SK-N-SH (cell line): ENCODE results near the gene SMCO4. TPM values are rescaled to one million over a fixed set of nuclear protein-coding genes. Genes with fewer than 3 reads are reported as not detected.

Source experiments
- CTCF ChIA-PET: fragments of 300-600, 350-600 bp; formaldehyde crosslinking; extraction: SDS; loops from one replicate; lab custom pipeline; 2021; lab: Yijun Ruan, JAX
- POLR2A ChIA-PET: fragments of 350-600 bp; sonication (Branson Sonifier 250); formaldehyde crosslinking; extraction: SDS; loops from one replicate; lab custom pipeline; 2020; ENCODE audit warnings: antibody characterized with exemption, inconsistent platforms; lab: Yijun Ruan, JAX
- DNase-seq: peaks from one replicate; pipeline ENCODE4 v3.0.0; 2012
- H2AFZ ChIP-seq: fragments of 200-600 bp; sonication (generic); 2 replicates; pipeline ENCODE4 v1.8.1; 2016; ENCODE audit warnings: antibody characterized with exemption, mild to moderate bottlenecking, low read depth
- H3F3A ChIP-seq: fragments of 200-600 bp; sonication (generic); replicated peaks from 2 replicates; pipeline ENCODE3; 2016; ENCODE audit warnings: antibody characterized with exemption, mild to moderate bottlenecking; ENCODE audit not compliant: insufficient read depth
- H3K27ac ChIP-seq, 2 experiments: fragments of 200-500 bp in 1 of 2; fragments of 200-600 bp in 1 of 2; sonication (Bioruptor generic) in 1 of 2; sonication (generic), shearing (Covaris generic) in 1 of 2; 2 replicates each; pipeline versions ENCODE4 v1.5.1 to v1.6.1; 2014 to 2016; ENCODE audit warnings: low read depth in 2 of 2, inconsistent platforms in 1 of 2, low read length in 1 of 2, mild to moderate bottlenecking in 1 of 2, mixed read lengths in 1 of 2
- H3K27me3 ChIP-seq: fragments of 200-600 bp; sonication (generic), shearing (Covaris generic); 2 replicates; pipeline ENCODE4 v1.6.1; 2016; ENCODE audit warnings: mixed run types; ENCODE audit not compliant: insufficient read depth
- H3K36me3 ChIP-seq, 2 experiments: fragments of 200-500 bp in 1 of 2; fragments of 200-600 bp in 1 of 2; sonication (Bioruptor generic) in 1 of 2; sonication (generic) in 1 of 2; replicated peaks in 1 of 2; 2 replicates each; pipeline versions ENCODE3 to v1.5.1; 2014 to 2016; ENCODE audit warnings: low read length in 1 of 2, mild to moderate bottlenecking in 1 of 2; ENCODE audit not compliant: insufficient read depth in 2 of 2, control insufficient read depth in 1 of 2
- H3K4me1 ChIP-seq, 2 experiments: fragments of 200-500 bp in 1 of 2; fragments of 200-600 bp in 1 of 2; sonication (Bioruptor generic) in 1 of 2; sonication (generic), shearing (Covaris generic) in 1 of 2; 2 replicates each; pipeline versions ENCODE4 v1.5.1 to v1.6.1; 2014 to 2016; ENCODE audit warnings: low read depth in 1 of 2, low read length in 1 of 2, mixed run types in 1 of 2; ENCODE audit not compliant: insufficient read depth in 2 of 2, control insufficient read depth in 1 of 2
- H3K4me2 ChIP-seq: fragments of 200-600 bp; sonication (generic), shearing (Covaris generic); 2 replicates; pipeline ENCODE4 v1.6.1; 2017; ENCODE audit warnings: mixed run types
- H3K4me3 ChIP-seq, 2 experiments: fragments of 200-500 bp in 1 of 2; fragments of 200-600 bp in 1 of 2; sonication (Bioruptor generic) in 1 of 2; sonication (generic), shearing (Covaris generic) in 1 of 2; 2 replicates each; pipeline versions ENCODE4 v1.5.1 to v1.8.1; 2014 to 2016; ENCODE audit warnings: low read depth in 2 of 2, inconsistent platforms in 1 of 2, low read length in 1 of 2, mild to moderate bottlenecking in 1 of 2, mixed read lengths in 1 of 2, moderate library complexity in 1 of 2
- H3K79me2 ChIP-seq: fragments of 200-600 bp; sonication (generic); 2 replicates; pipeline ENCODE4 v1.8.1; 2017; ENCODE audit warnings: mild to moderate bottlenecking; ENCODE audit not compliant: insufficient read depth
- H3K9ac ChIP-seq: fragments of 200-600 bp; sonication (generic); 2 replicates; pipeline ENCODE4 v1.6.1; 2017; ENCODE audit warnings: mixed run types
- H3K9me2 ChIP-seq: fragments of 200-600 bp; sonication (generic); 2 replicates; pipeline ENCODE4 v1.6.1; 2017; ENCODE audit warnings: mixed run types
- H3K9me3 ChIP-seq: fragments of 200-600 bp; sonication (generic); 2 replicates; pipeline ENCODE4 v1.6.1; 2017; ENCODE audit warnings: mixed run types, mild to moderate bottlenecking, moderate library complexity
- H4K20me1 ChIP-seq: fragments of 200-600 bp; sonication (generic); 2 replicates; pipeline ENCODE4 v1.6.1; 2017; ENCODE audit warnings: mild to moderate bottlenecking, mixed run types; ENCODE audit not compliant: insufficient read depth
- CHD2 ChIP-seq: fragments of 150-350 bp; IDR thresholded peaks from 2 replicates; pipeline ENCODE4 v1.6.1; 2018; ENCODE audit warnings: low read length; ENCODE audit not compliant: partially characterized antibody
- EP300 ChIP-seq, 2 experiments: IDR thresholded peaks; 2 replicates each; pipeline versions ENCODE4 v1.4.0 to v1.6.1; 2012; ENCODE audit warnings: borderline replicate concordance in 1 of 2, low read depth in 1 of 2, low read length in 1 of 2
- EZH2phosphoT487 ChIP-seq: fragments of 200-600 bp; sonication (generic); IDR thresholded peaks from 2 replicates; pipeline ENCODE4 v1.6.1; 2017; ENCODE audit warnings: low read depth, mixed run types, mild to moderate bottlenecking, antibody characterized with exemption, moderate library complexity, borderline replicate concordance
- FOSL2 ChIP-seq: IDR thresholded peaks from 2 replicates; pipeline ENCODE4 v1.4.0; 2012; ENCODE audit warnings: low read depth, mild to moderate bottlenecking, moderate library complexity, borderline replicate concordance
- FOXJ3 ChIP-seq: sonication (generic); formaldehyde crosslinking; IDR thresholded peaks from 2 replicates; pipeline ENCODE4 v1.5.1; 2020; ENCODE audit warnings: mild to moderate bottlenecking, missing genetic modification reagents
- FOXM1 ChIP-seq: IDR thresholded peaks from 2 replicates; pipeline ENCODE4 v1.4.0; 2012; ENCODE audit warnings: low read depth, mild to moderate bottlenecking
- GABPA ChIP-seq: IDR thresholded peaks from 2 replicates; pipeline ENCODE4 v1.4.0; 2012; ENCODE audit warnings: low read depth, mild to moderate bottlenecking
- GATA2 ChIP-seq: sonication (generic); formaldehyde crosslinking; IDR thresholded peaks from 2 replicates; pipeline ENCODE4 v1.5.0; 2020; ENCODE audit warnings: mild to moderate bottlenecking, missing genetic modification reagents
- IRF3 ChIP-seq: fragments of 150-350 bp; IDR thresholded peaks from 2 replicates; pipeline ENCODE4 v1.6.1; 2016; ENCODE audit warnings: mild to moderate bottlenecking, low read depth, low read length
- NRF1 ChIP-seq: IDR thresholded peaks from 2 replicates; pipeline ENCODE4 v1.6.1; 2012; ENCODE audit warnings: low read depth, mild to moderate bottlenecking, low read length
- POLR2AphosphoS5 ChIP-seq: IDR thresholded peaks from 2 replicates; pipeline ENCODE4 v1.6.1; 2012; ENCODE audit warnings: low read depth, low read length
- RAD21 ChIP-seq: IDR thresholded peaks from 2 replicates; pipeline ENCODE4 v1.6.1; 2012; ENCODE audit warnings: mild to moderate bottlenecking, low read length
- RCOR1 ChIP-seq: fragments of 150-350 bp; IDR thresholded peaks from 2 replicates; pipeline ENCODE4 v1.6.1; 2017; ENCODE audit warnings: antibody characterized with exemption, low read length
- RFX5 ChIP-seq: IDR thresholded peaks from 2 replicates; pipeline ENCODE4 v1.6.1; 2012; ENCODE audit warnings: mild to moderate bottlenecking, improper control_type of control experiment, low read length
- SIN3A ChIP-seq: IDR thresholded peaks from 2 replicates; pipeline ENCODE4 v1.6.1; 2012; ENCODE audit warnings: low read depth, mild to moderate bottlenecking, low read length, moderate library complexity, borderline replicate concordance
- SMC3 ChIP-seq: IDR thresholded peaks from 2 replicates; pipeline ENCODE4 v1.6.1; 2012; ENCODE audit warnings: low read depth, low read length, improper control_type of control experiment
- TAF1 ChIP-seq: IDR thresholded peaks from 2 replicates; pipeline ENCODE4 v1.6.1; 2012; ENCODE audit warnings: low read depth, mild to moderate bottlenecking, low read length, moderate library complexity, borderline replicate concordance
- TEAD4 ChIP-seq: IDR thresholded peaks from 2 replicates; pipeline ENCODE4 v1.4.0; 2012; ENCODE audit warnings: mild to moderate bottlenecking, borderline replicate concordance; ENCODE audit not compliant: insufficient read depth
- ZBTB33 ChIP-seq: IDR thresholded peaks from 2 replicates; pipeline ENCODE4 v1.4.0; 2012; ENCODE audit warnings: low read depth, borderline replicate concordance
- WGBS: methylation state at CpG from one replicate; pipeline ENCODE4 v1.1.6; 2017; ENCODE audit warnings: low lambda C conversion rate; 5-methylcytosine and 5-hydroxymethylcytosine counted together
- polyA plus RNA-seq, 3 experiments: library from polyadenylated mRNA; depleted of rRNA; stranded (reverse); fragments of >200 nt; gene quantifications; 2 replicates each; pipeline ENCODE4 v1.2.3, GENCODE V29; 2012
- TF ChIP-seq, protein P1 (sequence below): IDR thresholded peaks from 2 replicates; pipeline ENCODE4 v1.4.0; 2012; ENCODE audit warnings: low read depth

The SMCO4 gene
- polyA plus RNA-seq, 1 of the 3 experiments (the other 2 are of a cell fraction) = 9.0 TPM

DNA sequence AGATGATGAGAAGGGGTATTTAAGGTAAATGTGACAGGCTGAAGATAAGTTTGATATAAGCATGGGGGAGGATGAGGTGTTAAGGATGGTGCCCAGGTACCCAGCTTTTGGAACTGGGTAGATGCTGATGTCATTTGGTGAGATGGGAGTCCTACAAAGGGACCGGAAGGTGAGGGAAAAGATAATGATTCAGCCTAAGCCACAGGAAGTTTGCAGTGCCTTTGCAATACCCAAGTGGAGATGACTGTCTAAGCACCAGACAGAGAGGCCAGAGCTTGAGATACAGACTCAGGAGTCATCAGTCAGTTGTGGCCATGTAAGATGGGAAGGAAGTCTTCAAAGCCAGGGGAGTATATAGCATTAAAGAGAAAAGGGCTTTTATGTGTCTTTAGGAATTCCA, 30.0 kb upstream of the SMCO4 start:
- ChIA-PET CTCF (no interaction called here), POLR2A (no interaction called here)
- no peak overlapping the region for H3K9ac ChIP-seq
- H3K27ac ChIP-seq = no peak overlapping the region
- no peaks in the 10 kb centered on the region for H3K9me2 ChIP-seq
- DNase-seq = no peak
- no peaks in the 10 kb centered on the region for H3K79me2 ChIP-seq
- no peak overlapping the region for H2AFZ ChIP-seq
- H3K9me3 ChIP-seq = no peaks in the 10 kb centered on the region
- H3K27me3 ChIP-seq = no peaks in the 10 kb centered on the region
- no peaks in the 10 kb centered on the region for H3K4me1 ChIP-seq
- no peak overlapping the region for H3K4me3 ChIP-seq
- TF ChIP-seq RCOR1 = no peak
- TF ChIP-seq, protein P1, sequence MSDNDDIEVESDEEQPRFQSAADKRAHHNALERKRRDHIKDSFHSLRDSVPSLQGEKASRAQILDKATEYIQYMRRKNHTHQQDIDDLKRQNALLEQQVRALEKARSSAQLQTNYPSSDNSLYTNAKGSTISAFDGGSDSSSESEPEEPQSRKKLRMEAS = no peak
- TF ChIP-seq GATA2 = no peak
- TF ChIP-seq EP300 (IDR thresholded peaks at IDR 0.05; ENCODE audit: borderline replicate concordance in 1 of 2, low read depth in 1 of 2, low read length in 1 of 2) = no peak
- TF ChIP-seq FOSL2 = no peak
- no peak for TF ChIP-seq TEAD4
- TF ChIP-seq RAD21 = no peak
- no peak for TF ChIP-seq FOXJ3 (CRISPR knock-in tag)
- no peak for TF ChIP-seq IRF3
- no peaks in the 10 kb centered on the region for H3F3A ChIP-seq
- no peaks in the 10 kb centered on the region for H3K36me3 ChIP-seq
- no peaks in the 10 kb centered on the region for H4K20me1 ChIP-seq
- 83% methylated on average over 1 of the region's 1 CpG for WGBS
- no peak overlapping the region for H3K4me2 ChIP-seq

DNA sequence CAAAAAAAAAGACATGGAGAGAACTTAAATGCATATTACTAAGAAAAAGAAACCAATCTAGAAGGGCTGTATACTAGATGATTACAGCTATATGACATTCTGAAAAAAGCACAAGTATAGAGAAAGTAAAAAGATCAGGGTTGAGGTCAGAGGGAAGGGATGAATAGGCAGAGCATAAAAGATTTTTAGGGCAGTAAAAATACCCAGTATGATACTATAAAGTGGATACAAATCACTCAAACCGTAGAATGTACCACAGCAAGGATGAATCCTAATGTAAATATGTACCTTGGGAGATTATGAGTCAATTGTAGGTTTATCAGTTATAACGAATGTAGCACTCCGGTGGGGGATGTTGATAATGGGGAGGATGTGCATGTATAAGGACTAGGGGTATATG, 29.4 kb upstream of the SMCO4 start:
- Histone ChIP-seq H3K4me1 (no peaks in the 10 kb centered on the region), H4K20me1 (no peaks in the 10 kb centered on the region), H3K4me3 (no peak overlapping the region), H3K79me2 (no peaks in the 10 kb centered on the region), H3K9me3 (no peaks in the 10 kb centered on the region), H3F3A (no peaks in the 10 kb centered on the region), H3K27me3 (no peaks in the 10 kb centered on the region), H3K36me3 (no peaks in the 10 kb centered on the region), H2AFZ (no peak overlapping the region), H3K27ac (no peak overlapping the region), H3K9ac (no peak overlapping the region), H3K9me2 (no peaks in the 10 kb centered on the region), H3K4me2 (no peak overlapping the region)
- DNase-seq = no peak
- POLR2A ChIA-PET = no interaction called here
- no peak for TF ChIP-seq POLR2AphosphoS5
- TF ChIP-seq SMC3 = no peak
- TF ChIP-seq RFX5 = no peak
- no peak for TF ChIP-seq ZBTB33
- no peak for TF ChIP-seq IRF3
- TF ChIP-seq CHD2 = no peak
- TF ChIP-seq EZH2phosphoT487 = no peak
- no peak for TF ChIP-seq TAF1
- TF ChIP-seq SIN3A = no peak
- TF ChIP-seq NRF1 = no peak
- TF ChIP-seq FOXM1 = no peak
- TF ChIP-seq GABPA = no peak
- 38% methylated on average over 3 of the region's 3 CpGs for WGBS
- CTCF ChIA-PET = no interaction called here
